Liver (tissue), 3 donors: ENCODE data around the gene PPP2R5A.

Experiments
- ATF3 ChIP-seq: IDR thresholded peaks from 2 replicates; pipeline ENCODE4 v1.6.1; 2016; ENCODE audit warnings: antibody characterized with exemption
- EGR1 ChIP-seq, 2 donors: IDR thresholded peaks; 2 replicates each; pipeline ENCODE4 v1.6.1; 2016 to 2018; ENCODE audit warnings: antibody characterized with exemption in 2 of 2, low read depth in 2 of 2
- GABPA ChIP-seq, 2 donors: IDR thresholded peaks in 1 of 2; conservative IDR thresholded peaks in 1 of 2; 2 replicates each; pipeline ENCODE4 v1.6.1; 2016; ENCODE audit warnings: antibody characterized with exemption in 2 of 2, mild to moderate bottlenecking in 1 of 2, moderate library complexity in 1 of 2
- HNF4A ChIP-seq, 2 donors: conservative IDR thresholded peaks; 2 replicates each; pipeline ENCODE4 v1.6.1; 2016; ENCODE audit warnings: antibody characterized with exemption in 2 of 2, mild to moderate bottlenecking in 2 of 2
- JUND ChIP-seq, 2 donors: IDR thresholded peaks; 2 replicates each; pipeline ENCODE4 v1.6.1; 2016; ENCODE audit warnings: antibody characterized with exemption in 2 of 2
- NR2F2 ChIP-seq: IDR thresholded peaks from 2 replicates; pipeline ENCODE4 v1.6.1; 2016; ENCODE audit warnings: antibody characterized with exemption
- REST ChIP-seq: IDR thresholded peaks from 2 replicates; pipeline ENCODE4 v1.6.1; 2016; ENCODE audit warnings: antibody characterized with exemption, mild to moderate bottlenecking
- SP1 ChIP-seq: IDR thresholded peaks from 2 replicates; pipeline ENCODE4 v1.6.1; 2018; ENCODE audit warnings: antibody characterized with exemption, mild to moderate bottlenecking
- TAF1 ChIP-seq: conservative IDR thresholded peaks from 2 replicates; pipeline ENCODE4 v1.6.1; 2016; ENCODE audit warnings: antibody characterized with exemption, mild to moderate bottlenecking
- YY1 ChIP-seq: IDR thresholded peaks from 2 replicates; pipeline ENCODE4 v1.6.1; 2016; ENCODE audit warnings: antibody characterized with exemption, mild to moderate bottlenecking
- TF ChIP-seq, protein P1 (sequence below): fragments of 150-350 bp; IDR thresholded peaks from 2 replicates; pipeline ENCODE4 v1.5.1; 2017; ENCODE audit warnings: improper control_type of control experiment, low read depth, low read length; ENCODE audit not compliant: missing input control
- TF ChIP-seq, protein P2 (sequence below): IDR thresholded peaks from 2 replicates; pipeline ENCODE4 v1.6.1; 2016; ENCODE audit warnings: antibody characterized with exemption
- TF ChIP-seq, protein P3 (sequence below): IDR thresholded peaks from 2 replicates; pipeline ENCODE4 v1.6.1; 2016; ENCODE audit warnings: antibody characterized with exemption
- donor health status: healthy.
- donor health status: healthy.

DNA sequence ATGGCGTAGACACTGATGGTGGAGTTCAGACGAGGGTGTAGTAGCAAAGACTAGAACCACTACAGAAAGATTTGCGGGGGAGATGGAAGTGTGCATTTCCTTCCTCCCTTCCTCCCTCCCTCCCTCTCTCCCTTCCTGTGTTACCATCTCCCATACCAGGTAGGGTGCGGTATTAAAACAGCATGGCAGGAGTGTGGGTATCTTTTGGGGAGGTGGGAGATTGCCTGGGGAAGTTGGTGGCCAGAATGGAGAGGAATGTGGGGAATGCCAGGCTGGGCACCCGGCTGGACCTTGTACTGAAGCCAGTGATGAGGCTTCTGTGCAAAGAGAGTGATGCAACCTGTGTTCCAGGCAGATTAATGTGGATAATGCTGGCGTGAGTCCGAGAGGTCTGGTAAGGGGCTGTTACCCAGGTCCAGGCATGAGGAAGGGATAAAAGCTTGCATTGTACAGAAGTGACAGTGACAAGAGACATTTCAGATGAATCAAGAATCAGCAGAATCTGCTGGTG lies 30.3 kb upstream of the PPP2R5A start:
- TF ChIP-seq JUND (IDR thresholded peaks at IDR 0.05) = peak; percentile 47 to 76
- TF ChIP-seq GABPA (IDR thresholded peaks at IDR 0.05 in 1 of 2, conservative IDR thresholded peaks at IDR 0.05 in 1 of 2) = peak in 1 of 2 donors; percentile 5
- TF ChIP-seq, protein P1, sequence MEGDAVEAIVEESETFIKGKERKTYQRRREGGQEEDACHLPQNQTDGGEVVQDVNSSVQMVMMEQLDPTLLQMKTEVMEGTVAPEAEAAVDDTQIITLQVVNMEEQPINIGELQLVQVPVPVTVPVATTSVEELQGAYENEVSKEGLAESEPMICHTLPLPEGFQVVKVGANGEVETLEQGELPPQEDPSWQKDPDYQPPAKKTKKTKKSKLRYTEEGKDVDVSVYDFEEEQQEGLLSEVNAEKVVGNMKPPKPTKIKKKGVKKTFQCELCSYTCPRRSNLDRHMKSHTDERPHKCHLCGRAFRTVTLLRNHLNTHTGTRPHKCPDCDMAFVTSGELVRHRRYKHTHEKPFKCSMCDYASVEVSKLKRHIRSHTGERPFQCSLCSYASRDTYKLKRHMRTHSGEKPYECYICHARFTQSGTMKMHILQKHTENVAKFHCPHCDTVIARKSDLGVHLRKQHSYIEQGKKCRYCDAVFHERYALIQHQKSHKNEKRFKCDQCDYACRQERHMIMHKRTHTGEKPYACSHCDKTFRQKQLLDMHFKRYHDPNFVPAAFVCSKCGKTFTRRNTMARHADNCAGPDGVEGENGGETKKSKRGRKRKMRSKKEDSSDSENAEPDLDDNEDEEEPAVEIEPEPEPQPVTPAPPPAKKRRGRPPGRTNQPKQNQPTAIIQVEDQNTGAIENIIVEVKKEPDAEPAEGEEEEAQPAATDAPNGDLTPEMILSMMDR = no peak
- peak; percentile 97 for TF ChIP-seq ATF3
- no peak for TF ChIP-seq EGR1 (IDR thresholded peaks at IDR 0.05; ENCODE audit: low read depth in 2 of 2)
- no peak for TF ChIP-seq TAF1
- peak; percentile 97 for TF ChIP-seq SP1
- TF ChIP-seq NR2F2 = no peak
- TF ChIP-seq, protein P2, sequence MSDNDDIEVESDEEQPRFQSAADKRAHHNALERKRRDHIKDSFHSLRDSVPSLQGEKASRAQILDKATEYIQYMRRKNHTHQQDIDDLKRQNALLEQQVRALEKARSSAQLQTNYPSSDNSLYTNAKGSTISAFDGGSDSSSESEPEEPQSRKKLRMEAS = peak; percentile 87
- TF ChIP-seq REST = peak; percentile 82
- peak; percentile 56 for TF ChIP-seq YY1
- peak; percentile 96 to 97 for TF ChIP-seq HNF4A (conservative IDR thresholded peaks at IDR 0.05)
- TF ChIP-seq, protein P3, sequence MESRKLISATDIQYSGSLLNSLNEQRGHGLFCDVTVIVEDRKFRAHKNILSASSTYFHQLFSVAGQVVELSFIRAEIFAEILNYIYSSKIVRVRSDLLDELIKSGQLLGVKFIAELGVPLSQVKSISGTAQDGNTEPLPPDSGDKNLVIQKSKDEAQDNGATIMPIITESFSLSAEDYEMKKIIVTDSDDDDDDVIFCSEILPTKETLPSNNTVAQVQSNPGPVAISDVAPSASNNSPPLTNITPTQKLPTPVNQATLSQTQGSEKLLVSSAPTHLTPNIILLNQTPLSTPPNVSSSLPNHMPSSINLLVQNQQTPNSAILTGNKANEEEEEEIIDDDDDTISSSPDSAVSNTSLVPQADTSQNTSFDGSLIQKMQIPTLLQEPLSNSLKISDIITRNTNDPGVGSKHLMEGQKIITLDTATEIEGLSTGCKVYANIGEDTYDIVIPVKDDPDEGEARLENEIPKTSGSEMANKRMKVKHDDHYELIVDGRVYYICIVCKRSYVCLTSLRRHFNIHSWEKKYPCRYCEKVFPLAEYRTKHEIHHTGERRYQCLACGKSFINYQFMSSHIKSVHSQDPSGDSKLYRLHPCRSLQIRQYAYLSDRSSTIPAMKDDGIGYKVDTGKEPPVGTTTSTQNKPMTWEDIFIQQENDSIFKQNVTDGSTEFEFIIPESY = peak; percentile 51
